IPS-NIHi7 (cell line): ENCODE results near the gene CDH1.

Experiments used
- DNase-seq: peaks from one replicate; pipeline ENCODE4 v3.0.0; 2012; ENCODE audit warnings: mixed read lengths; ENCODE audit errors: extremely low spot score

CDH1 gene

DNA sequence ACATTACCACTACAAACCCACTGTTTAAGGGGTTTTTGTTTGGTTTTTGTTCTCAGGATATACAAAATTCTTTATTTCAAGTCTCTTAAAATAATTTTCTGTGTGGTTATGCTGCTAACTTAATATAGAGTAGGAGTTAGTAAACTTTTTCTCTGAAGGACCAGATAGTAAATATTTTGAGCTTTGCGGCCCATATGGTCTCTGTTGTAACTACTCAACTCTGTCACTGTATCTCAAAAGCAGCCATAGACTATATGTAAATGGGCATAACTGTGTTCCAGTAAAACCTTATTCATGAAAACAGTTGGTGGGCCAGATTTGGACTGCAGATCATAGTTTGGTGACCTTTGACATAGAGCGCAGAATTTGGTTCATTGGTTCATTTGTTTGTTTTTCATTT lies 113.4 kb downstream of the CDH1 start:
- no peak for DNase-seq

DNA sequence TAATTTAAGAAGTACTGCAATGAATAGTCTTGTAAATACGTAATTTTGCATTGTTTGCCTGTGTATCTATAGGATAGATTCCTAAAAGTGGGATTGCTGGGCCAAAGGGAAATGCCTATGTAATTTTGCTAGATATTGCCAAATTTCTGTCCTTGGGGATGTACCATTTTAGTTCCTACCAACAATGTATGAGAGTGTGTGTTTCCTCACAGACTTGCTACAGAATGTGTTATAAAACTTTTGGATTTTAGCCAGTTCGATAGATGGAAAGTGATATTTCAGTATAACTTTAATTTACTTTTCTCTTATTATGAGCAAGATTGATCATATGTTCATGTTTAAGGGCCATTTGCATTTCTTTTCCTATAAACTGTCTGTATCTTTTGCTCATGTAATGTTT lies 114.5 kb downstream of the CDH1 start:
- no peak for DNase-seq

DNA sequence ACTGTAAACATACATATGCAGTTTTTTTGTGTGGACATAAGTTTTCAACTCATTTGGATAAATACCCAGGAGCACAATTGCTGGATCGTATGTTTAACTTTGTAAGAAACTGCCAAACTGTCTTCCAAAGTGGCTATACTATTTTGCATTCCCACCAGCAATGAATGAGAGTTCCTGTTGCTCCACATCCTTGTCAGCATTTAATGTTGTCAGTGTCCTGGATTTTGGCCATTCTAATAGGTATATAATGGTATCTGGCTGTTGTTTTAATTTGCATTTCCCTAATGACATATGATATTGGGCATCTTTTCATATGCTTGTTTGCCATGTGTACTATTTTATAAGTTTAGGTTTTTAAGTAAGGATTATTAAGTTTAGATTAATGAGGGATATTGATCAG lies 120.4 kb downstream of the CDH1 start:
- DNase-seq: no peak

DNA sequence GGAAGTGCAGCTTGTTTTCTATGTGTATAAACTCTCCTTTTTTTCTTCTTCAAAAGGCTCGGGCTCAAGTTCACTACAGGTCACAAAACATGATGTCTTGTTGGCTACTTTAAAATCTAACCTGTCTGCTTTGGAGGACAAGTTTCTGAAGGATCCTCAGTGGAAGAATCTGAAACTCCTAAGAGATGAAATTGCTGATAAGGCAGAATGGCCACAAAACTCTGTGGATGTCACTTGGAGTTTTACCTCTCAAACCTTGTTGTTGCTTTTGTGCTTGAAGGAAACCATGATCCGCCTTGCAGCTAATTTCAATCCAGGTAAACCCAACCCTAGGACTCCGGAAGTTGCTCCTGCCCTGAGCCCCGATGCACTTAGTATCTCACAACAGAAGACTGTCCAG lies 122.7 kb downstream of the CDH1 start:
- no peak for DNase-seq

DNA sequence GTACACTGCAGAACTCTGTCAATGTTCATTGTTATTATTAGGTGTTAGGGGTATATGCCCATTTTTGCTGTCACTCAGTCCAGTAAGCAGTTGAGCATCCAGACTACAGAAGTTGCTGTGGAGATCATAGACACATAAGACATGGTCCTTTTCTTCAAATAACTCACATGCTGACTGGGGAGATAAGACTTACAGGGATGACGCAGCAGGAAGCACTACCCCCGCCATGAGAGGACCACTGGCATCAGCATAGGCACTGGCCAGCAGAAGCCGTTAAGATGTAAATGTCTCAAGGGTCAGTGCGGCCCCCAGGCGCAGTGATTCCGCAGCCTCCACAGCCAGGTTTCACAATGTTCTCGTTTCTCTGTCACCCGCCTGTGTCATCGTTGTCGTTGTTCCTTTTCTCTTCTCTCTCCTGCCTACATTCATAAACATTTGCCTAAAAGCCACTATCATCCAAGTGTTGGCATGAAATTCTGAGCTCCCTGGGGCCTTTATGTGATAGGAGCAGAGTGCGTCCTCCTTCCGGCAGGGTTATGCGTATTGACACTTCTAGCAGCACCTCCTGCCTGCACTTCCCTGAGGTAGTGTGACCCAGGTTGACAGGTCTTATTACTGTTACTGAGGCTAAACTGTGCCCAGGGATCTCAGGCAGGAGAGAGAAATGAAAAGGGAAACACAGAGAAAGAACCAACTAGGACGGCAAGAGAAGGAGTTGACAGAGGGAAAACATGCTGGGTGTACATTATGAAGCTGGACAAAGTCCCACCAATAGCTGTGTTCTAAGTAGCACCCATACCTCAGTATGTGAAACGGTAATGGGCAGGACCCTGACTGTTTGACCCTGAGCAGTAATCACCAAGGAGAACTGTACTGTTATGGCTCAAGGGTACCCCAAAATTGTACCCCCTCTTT lies 124.1 kb downstream of the CDH1 start:
- no peak for DNase-seq

DNA sequence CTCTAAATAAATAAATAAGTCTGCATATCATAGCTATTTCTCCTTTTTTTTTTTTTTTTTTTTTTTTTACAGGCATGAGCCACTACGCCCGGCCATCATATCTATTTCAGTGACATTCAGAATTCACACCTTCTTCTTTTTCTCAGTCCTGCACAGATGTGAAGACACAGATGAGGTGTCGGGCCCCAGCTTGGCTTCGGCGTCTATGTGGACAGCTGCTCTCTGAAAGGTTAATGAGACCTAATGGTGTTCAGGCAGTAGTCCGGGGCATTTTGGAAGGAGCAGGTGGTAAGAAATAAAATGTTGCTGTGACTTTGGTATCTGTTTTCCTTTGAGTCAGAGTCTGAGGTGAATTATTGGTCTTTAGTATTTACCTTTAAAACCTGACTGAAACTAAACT lies 129.8 kb downstream of the CDH1 start:
- no peak for DNase-seq

DNA sequence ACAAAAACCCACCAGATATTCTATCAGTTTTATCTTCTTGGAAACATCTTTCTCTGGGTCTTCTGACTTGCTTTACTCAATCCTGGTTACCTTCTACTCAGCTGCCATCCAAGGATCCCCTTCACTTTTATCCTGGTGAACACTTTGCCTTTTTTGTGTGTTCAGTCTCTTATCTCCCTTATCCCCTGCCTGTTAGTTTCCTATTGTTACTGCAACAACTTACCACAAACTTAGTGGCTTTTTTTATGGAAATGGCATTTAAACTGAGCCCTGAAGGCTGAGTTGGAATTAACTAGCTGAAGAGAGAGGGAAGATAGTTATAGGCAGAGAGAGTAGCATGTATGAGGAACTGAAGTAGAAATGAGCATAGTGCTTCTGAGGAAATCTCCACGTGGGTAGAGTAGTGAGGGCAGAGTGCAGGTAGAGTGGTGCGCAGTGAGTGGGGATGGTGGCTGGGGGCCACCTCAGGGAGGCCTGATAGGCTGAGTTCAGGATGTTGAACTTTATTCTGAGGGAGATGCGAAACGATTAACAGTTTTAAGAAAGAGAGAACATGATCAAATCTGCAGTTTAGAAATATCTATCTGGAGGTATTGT lies 132.5 kb downstream of the CDH1 start:
- DNase-seq: no peak

DNA sequence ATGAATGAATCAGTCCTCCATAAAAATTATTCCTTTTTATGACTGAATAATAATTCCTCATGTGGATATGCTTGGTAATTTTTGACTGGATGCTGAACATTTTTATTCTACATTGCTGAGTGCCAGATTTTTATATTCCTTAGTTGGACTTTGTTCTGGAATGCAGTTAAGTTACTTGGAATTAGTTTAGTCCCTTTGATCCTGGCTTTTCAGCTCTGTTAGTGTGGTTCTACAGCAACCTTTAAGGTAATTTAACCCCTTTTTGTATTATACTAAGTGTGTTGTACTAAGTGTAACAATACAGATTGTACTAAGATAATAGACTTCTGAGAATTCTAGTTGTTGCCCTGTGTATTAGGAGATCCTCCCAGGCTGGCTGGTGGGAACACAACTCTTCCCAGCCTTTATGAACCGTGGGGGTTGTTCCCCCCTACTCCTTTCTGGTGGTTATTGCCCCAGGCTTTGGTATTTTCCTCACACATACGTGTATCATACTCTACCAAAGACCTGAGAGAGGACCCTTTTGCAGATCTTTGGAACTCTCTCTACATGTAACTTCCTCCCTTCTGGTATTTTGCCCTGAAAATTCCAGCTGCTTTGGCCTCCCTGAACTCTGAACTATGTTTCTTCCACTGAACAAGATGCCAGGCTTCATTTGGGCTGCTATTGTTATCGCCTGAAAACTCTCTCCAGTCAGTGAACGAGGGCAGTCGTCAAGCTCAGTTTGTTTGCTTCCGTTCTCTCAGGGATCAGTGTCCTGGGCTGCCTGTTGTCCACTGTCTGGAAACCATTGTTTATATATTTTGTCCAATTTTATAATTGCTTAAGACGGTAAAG lies 136.8 kb downstream of the CDH1 start:
- DNase-seq: no peak

DNA sequence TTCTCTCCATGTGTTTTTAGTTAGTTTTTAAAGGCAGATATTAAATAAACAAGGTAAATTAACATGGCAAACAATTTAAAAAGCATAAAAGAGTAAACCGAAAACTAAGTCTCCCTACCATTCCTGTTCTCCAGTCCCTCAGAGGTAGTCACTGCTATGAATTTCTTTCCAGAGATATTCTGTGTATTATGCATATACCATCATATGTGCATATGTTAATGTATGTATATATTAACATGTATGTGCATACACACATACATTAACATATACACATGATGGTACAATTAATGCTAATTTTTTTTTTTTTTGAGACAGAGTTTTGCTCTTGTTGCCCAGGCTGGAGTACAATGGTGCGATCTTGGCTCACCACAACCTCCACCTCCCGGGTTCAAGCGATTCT lies 138.8 kb downstream of the CDH1 start:
- DNase-seq: no peak

DNA sequence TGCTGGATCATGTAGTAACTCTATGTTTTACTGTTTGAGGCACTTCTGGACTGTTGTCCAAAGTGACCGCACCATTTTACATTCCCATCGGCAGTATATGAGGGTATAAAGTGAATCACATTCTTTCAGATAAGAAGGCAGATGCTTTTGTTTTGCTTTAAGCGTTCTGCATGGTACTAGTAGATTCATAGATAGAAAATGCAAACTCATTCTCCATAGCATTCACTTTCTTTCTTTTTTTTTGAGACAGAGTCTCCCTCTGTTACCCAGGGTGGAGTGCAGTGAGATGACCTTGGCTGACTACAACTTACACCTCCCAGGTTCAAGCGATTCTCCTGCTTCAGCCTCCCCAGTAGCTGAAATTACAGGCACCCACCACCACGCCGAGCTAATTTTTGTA lies 146.6 kb downstream of the CDH1 start:
- DNase-seq: no peak

DNA sequence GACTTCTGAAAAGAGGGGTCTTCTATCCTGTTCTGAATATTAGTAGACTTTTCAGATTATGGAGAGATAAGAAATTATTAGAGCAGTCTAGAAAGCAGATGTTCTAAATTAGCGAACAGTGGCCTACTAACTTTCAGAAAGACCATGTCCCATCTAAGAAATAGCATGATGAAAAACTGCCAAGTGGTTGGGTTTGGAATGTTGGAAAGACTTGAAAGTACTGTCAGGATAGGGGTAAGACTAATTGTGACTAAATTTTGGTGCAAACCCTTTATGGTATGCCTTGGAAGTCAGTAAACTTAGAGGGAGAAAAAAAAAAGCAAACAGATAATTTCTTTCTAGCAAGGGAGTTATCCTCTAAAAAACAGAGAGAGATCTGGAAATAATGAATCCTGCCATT lies 147.3 kb downstream of the CDH1 start:
- DNase-seq: no peak
